Hematopoietic multipotent progenitor cell treated with erythropoietin and hydrocortisone succinate and interleukin-3 and kit ligand, for 4 days (in vitro differentiated cells): ENCODE results near the gene PWWP2B.
A peak's percentile ranks its signal among the peaks of the same experiment; 100 is the strongest.

Experiments used
- DNase-seq: peaks from one replicate; pipeline ENCODE4 v3.0.0-alpha.2; 2015

The PWWP2B gene

DNA sequence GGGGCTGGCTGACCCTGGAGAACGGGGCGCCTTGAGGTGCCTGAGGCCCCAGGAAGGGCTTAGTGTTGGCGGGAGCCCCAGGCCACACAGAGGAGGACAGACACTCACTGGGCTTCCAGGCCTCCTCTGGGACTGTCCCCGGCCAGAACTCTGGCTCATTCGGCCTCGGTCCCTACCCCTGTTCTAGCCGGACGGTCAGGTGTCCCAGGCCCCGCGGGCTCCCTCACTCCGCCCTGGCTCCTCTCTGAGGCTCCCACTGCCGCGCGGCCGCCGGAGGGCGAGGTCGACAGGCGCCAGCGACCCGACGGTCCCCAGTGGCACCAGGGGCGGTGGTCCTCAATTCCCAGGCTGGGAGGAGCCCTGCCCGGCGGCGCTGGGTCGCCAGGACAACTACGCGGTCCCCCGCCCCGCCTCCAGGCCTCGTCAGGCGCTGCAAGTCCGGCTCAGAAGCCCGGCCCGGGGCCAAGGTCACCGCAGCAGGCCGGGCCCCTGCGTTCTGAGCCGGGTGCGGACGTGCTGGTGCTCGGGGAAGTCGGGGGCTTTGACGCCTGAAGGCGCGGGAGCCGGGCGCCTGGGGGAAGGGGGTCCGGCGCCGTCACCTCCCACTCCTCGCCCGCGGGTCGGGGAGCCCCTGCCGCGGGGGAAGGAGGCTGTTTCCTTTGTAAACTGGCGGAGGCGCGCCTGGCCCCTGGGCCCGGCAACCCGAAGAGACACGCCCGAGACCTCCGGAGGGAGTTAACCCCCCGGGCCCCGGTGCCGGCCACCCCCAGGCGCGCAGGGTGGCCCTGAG, 1.1 kb upstream of the PWWP2B start:
- DNase-seq, result peak; percentile 58

DNA sequence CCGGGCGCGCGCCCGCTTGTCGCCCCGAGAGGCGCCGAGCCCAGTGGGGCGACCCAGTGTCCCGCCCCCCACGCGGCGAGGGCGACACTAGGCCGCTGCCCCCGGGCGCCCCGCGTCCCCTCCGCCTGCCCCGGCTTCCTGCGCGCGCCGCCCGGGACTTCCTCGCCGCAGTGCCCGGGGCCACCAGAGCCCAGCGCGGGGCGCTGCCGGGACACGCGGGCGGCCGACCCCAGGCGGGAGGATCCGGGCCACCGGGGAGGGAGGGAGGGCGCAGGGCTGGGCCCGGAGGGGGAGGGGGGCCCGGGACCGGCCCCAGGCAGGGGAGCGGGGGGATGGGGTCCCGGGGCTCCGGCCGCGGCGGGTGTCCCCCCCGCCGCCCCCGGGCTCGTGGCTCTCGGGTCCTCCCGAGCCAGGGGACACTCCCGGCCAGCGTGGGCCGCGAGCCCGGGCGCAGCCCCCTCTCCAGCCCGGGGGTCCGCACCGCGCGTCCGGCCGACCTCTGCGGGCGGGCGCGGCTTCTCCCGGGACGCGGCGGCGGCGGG, 435 bp upstream of the PWWP2B start:
- peak; percentile 85 for DNase-seq

DNA sequence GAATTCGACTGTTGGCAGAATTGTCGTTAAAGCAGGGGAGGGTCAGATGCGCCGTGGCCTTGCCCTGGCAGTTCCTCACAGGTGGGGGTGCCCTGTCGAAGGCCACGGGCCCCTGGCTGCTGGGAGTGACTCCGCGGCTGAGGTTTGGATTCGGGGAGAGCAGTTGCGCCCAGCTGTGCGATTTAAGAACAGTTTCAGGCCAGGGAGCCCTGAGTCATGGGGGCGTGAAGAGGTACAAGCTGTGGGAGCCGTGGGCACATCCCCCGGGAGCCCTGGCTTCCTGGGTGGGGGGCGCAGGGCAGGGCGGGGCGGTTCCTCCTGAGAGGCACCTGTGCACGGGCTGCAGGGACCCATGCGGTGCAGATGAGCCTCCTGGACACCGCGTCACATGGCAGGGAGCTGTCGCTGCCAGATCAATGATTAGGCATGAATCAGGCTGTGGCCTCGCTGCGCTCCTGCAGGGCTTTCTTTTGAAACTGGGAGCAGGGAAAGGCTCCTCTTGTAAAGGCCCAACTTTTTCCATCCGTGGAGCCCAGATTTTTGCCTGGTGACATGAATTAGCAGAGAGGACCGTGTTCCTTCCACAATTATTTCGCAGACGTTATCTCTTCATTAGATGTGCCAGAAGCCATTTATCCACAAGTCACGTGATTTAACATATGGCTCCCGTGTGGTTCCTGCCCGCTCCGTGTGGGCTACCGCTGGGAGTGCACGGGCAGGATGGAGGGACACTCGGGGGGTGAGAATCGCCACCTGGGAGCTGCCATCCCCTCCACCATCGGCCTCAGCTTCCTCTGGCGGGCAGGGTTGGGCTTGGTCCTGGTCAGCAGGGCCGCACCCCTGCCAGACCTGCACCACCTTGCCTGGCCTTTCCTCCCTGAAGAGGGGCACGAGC, 918 bp downstream of the PWWP2B start:
- DNase-seq, result peak; percentile 69

DNA sequence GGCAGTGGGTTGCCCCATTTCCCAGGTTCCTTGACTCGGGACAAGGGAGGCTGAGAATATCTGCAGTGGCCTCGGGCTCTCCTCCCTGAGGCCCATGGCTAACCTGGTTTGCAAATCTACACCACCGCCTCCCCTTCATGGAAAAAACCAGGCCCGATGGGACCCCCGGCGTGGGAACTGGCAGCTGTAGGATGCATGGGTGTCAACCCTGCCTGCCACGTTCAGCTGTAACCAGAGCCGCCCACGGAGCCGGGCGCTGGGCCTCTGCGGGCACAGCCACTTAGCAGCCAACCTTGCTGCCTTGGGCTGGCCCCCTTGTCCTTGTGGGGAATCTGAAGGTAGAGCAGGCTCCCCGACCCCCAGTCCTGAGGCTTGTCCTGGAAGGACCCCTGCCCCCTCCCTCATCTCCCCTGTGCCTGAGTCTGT, 1.6 kb downstream of the PWWP2B start:
- DNase-seq, result no peak

- no peak for DNase-seq
Observed at GRCh38 chr10:132399117-132400035, 2.4 kb downstream of the PWWP2B start.

GRCh38 chr10:132400041-132400546, 3.1 kb downstream of the PWWP2B start:
- DNase-seq, result no peak

DNA sequence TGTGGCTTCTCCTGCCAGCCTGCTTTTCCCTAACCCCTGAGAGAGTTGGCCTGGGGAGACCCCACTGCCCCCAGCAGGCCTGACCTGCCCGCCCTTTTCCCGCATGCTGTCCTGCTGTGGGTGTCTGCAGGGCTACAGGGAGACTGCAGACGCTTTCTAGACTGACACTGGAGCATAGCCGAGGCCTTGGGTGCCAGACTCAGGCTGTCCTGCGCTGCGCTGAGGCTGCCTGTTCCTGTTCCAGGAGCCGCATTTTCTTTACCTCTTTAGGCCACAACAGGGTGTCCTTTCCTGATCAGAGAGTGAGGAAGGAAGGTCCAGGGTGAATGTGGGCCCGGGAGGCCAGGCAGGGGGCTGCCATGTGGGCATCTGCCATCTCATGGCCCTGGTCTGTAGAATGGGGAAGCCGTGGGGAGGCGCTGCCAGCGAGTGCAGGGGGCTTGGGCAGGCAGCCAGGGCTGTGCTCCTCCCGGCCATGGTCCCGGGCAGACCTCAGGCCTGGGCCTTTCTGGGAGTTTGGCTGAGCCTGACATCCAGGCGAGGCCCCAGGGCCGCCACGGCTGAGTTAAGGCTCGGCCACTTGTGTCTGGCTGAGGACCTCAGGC, 3.6 kb downstream of the PWWP2B start:
- DNase-seq, result peak; percentile 78

DNA sequence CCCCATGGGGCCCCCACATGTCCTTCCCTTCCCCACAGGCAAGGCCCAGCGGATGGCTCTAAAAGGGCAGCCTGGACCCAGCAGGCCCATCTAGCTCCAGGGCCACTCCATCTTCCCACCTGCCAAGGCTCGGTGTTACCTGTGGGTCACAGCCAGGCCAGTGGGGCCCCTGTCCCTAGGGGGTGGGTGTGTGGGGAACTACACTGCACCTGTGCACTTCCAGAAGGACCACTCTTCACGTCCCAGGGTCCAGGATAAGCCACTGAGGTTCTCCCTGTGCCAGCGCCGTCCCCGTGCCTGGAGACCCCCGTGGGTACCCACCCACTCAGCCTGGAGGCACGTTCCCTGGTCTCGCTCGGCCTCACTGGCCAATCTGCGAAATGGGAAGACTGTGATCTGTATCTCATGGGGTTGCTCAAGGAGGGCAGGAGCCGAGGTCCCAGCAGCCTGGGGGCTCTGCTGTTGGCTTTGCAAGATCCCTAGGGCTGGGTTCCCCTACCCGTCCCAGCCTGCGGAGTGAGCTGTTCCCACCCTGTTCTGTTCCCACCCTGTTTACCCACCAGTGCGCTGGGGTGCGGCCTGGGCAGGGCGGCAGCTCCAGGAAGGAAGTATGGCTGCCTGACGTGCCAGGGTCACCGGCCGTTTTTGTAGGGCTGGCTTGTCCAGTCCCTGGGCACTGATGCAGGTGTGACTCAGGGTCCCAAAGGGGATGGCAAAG, 4.6 kb downstream of the PWWP2B start:
- DNase-seq, result no peak

DNA sequence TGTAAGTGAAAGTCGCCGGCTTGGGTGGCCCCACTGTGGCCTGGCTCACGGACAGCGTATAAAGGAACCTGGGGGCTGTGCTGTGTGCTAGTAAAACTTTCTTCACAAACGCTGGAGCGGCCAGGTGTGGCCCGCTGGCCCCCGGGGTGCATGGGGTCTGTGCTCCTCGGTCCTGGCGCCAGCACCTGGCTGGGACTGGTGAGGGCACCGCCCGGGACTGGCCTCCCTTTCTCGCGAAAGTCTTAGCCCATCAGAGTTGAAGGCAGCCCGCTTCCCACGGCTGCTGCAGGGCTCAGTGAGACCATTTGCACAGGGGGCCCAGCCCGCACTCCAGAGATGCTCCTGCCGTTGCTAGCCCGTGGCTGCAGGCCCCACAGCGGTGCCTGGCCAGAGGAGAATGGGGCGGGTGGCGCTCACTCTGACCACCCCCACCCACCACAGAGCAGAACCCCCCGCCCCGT, 5.8 kb downstream of the PWWP2B start:
- DNase-seq, result no peak

GRCh38 chr10:132403511-132404168, 6.6 kb downstream of the PWWP2B start:
- no peak for DNase-seq

GRCh38 chr10:132404169-132404880, 7.3 kb downstream of the PWWP2B start:
- no peak for DNase-seq

- no peak for DNase-seq
Observed at GRCh38 chr10:132404911-132405462, 8.0 kb downstream of the PWWP2B start.

GRCh38 chr10:132405463-132405991, 8.5 kb downstream of the PWWP2B start:
- no peak for DNase-seq

- DNase-seq, result no peak
Observed at GRCh38 chr10:132406181-132406580, 9.2 kb downstream of the PWWP2B start.

DNA sequence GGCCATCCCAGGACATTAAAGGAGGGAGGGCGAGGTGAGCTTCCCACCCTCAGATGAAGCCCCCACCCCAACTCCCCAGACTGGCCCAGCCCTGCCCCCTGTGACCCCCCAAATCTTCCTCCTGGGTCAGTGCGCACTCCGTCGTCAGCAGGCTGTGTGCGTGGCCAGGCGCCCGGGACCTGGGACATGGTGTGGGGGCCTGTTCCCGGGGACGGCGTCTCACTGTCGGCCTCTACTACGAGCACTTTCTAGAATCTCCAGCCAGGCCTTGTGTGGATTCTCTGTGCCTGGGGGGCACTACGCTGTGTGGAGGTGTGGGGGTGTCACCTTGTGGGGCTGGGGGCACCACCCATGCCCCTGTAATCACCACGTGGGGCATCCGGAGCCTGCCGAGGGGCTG, 9.8 kb downstream of the PWWP2B start:
- DNase-seq, result no peak

- no peak for DNase-seq
Observed at GRCh38 chr10:132407243-132407746, 10.3 kb downstream of the PWWP2B start.

DNA sequence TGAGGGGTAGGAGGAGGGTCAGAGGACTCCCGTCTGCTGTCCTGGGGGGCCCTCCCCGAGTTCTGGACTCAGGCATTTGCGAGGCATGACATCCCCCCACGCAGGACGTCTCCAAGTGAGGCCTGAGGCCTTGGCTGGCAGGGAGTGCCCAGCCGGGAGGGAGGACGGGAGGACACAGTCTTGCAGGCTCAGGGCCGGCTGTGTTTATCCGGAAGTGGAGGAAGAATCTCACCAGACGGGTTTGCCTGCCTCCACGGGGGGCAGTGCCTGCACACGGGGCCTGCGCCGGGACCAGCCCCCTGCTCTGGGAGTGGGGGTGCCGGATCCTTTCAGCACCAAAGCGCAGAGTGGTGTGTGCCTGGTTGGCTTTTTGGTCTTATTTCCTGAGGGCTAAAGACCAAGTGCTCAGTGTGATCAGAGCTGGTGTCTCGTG, 10.9 kb downstream of the PWWP2B start:
- peak; percentile 80 for DNase-seq

DNA sequence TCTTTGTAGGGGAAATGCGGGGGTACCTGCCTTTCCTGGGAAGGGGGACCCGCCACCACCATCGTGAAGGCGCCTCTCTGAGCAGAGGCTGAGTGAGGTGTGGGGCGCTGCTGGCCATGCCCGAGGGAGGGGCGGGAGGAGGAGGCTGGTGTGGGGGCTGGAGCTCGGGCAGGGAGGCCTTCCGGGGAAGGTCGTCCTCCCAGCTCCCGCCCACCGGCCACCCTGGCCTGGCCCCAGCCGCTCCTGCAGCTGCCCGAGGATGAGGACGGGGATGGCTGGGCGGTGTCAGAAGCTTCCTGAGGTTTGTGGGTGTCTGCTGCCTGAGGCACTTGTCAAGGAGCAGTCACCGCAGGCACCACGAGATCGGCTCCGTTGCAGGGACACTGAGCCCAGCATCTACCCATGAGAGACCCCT, 11.4 kb downstream of the PWWP2B start:
- DNase-seq, result peak; percentile 84
